ENCODE results near the gene EPHA3.

The EPHA3 gene

DNA sequence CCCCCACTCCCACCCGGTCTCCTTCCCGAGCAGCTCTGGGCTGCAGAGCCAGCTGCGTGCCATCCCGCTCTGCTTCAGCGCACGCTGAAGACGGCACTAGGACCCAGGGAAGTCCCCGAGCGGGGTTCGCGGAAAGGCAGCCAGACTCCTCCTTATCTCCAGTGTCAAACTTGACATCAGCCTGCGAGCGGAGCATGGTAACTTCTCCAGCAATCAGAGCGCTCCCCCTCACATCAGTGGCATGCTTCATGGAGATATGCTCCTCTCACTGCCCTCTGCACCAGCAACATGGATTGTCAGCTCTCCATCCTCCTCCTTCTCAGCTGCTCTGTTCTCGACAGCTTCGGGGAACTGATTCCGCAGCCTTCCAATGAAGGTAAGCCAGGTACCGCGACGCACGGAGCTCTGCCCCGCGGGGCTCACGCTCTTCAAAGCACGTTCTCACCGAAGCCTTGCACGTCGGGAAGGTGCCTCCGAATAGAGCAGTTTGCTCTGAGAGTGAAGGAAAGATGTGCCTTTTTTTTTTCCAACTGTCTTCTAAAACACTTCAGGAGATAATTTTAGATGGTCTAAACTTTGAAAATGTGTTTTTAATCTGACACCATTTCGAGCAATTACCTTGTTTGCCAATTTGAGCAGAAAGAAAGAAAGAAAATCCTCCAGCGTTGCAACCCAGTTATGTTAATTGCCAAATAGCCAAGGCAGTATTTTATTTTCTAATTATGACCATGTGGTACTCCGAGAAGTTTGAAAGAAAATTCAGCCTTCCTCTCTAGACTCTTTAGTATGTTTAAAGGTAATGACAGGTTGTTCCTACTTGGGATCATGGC, at the start of gene EPHA3:
Gene EPHA3, plus strand, starts transcription at position 161 of the 830 bp plus-strand sequence. Its CDS starts 128 bp downstream, at position 289.
- peak in 2 of 3 experiments; percentile 5 to 9 for DNase-seq (ENCODE audit: low read depth in 3 of 3)

DNA sequence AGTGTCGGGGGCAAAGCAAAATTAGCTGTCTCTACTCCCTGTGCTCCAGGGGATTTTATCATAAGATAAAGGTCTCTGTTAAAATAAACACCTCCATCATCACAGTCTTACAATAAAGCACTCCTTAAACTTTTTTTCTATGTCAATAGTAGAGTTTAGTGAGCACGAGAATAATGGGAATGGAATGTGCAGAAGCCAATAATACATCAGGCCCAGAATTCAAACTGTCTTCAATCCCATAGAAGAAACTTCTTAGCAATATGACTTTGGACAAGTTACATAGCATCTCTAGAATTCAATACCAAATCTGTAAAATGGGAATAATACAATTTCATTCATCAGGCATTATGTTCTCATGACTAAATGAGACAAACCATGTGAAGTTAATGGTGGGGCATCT, 49.0 kb upstream of the EPHA3 start:
- no peak for DNase-seq (ENCODE audit: low read depth in 3 of 3)

DNA sequence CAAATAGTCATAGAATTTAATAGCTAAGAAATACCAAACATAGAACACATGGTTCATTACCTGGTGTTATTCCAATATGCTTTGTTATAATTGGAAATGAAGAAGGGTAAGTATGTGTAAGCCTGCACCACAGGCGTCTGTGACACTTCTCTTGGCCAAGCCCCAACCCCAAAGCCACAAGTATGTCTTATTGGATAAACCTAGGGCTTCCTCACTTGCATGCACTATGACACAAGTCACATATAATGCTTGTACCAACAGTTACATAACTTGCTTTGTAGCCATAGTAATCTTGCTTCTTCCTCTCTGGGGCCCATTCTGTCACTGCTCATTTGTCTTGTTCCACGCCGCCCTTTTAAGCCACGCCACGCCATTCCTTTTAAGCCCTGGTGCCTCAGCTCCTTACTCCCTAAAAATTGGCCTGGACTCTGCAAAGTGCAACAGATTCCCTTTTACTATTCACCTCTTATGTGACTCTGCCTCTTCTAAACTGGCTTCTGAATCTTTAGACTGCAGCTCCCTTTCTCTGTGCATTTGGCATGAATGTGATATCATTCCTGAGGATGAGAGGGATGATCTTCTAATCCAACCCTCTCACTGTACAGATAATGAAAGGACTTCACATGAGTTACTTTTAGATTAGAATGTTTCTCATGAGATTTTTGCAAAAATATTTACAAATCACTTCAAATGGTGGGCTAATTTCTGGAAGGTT, 48.1 kb upstream of the EPHA3 start:
- DNase-seq (ENCODE audit: low read depth in 3 of 3) = no peak

DNA sequence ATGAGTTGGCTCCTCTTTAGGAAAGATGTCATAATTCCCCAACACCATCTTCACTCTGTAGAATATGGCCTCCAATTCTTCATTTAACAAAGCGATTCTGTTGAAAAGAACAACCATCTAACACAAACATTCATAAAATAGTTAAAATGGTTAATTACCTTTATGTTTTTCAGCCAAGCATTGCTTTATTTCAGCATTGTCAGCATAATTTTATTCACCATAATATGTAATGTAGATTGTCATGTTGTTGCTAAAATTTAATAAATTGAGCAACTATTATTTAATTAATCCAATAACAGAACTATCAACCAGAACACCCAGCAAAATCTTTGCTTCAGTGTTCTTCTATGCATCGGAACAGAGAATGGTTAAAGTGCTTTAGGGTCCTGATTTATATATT, 46.2 kb upstream of the EPHA3 start:
- no peak for DNase-seq (ENCODE audit: low read depth in 3 of 3)

DNA sequence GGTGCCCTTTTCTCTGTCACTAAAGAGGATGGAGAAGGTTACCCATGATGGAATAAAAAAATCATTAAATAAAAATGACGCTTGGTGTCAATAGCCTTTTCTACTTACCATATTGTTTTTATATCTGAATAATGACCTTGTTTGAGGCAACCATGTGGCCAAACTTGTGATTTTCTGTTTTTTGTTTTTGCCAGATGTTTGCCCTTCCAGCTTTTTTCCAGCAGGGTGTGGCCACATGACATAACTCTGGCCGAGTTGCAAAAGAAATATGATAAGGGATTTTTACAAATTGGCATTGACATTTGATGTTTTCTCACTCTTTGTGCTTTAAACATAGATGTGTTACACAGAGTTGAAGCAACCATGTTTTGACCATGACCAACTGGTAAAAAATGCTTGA, 39.7 kb upstream of the EPHA3 start:
- DNase-seq (ENCODE audit: low read depth in 3 of 3) = no peak

DNA sequence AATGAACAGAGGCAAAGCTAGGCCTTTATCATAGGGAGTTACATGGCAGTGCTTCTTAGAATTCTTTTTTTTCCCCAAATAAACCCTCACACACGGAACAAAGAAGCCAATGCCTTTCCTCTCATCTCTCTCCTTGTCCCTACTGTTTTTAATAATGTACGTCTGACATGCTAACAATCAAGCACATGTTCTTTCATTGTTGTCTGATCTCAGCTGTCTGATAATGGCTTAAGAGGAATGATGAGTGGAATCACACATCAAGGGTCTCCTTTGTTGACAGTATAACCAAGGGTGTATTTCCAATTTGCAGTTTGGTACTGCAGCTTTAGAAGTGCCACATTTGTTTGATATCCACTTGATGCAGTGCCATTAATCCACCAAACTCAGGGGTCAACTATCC, 34.8 kb upstream of the EPHA3 start:
- no peak for DNase-seq (ENCODE audit: low read depth in 3 of 3)

DNA sequence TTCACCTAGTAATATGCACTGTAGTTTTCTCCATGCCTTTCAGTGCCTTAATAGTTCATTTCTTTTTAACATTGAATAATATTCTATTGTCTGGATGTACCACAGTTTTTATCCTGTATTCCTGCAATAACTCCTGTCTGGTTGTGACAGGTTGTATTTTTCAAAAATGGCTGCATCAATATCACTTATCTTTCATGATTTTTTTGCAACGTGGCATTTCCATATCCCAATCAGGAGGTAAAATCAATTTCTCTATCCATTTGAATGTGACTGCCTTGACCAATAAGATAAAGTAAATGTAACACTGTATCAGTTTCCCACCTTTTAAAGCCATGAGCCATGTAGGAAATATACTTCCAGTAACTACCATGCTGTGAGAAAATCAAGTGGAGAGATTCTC, 27.5 kb upstream of the EPHA3 start:
- no peak for DNase-seq (ENCODE audit: low read depth in 3 of 3)

DNA sequence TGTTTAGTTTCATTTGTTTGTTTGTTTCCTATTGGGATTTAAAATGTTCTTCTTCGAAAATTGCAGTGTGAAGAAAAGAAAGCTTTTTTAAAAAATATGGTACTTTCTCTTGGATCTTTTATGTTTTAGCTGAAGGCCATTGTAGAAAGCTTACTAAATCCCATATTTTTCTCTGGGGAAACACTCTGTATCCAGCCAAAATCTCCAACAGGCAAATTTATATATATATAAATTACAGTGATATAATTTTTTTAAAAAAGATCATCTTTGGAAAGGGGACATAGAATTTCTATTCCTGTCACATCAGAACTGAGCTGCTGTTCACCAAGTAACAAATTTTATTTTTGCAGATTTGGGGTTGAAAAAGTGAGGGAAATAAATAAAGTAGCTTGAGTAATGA, 19.6 kb upstream of the EPHA3 start:
- DNase-seq (ENCODE audit: low read depth in 3 of 3) = no peak

DNA sequence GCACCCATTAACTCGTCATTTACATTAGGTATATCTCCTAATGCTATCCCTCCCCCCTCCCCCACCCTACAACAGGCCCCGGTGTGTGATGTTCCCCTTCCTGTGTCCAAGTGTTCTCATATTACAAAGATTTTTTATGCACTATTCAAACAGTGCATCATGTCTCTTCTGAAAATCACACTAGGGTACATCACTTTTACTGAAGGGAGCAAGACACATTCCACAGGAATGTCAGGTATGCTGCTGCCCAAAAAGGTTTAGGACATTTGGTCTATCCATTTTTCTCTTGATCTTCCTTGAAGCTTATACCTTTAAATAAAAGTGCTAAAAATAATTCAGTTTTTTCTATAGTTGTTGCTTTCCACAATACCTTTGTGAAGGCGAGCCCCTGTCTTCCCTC, 9.2 kb upstream of the EPHA3 start:
- no peak for DNase-seq (ENCODE audit: low read depth in 3 of 3)

DNA sequence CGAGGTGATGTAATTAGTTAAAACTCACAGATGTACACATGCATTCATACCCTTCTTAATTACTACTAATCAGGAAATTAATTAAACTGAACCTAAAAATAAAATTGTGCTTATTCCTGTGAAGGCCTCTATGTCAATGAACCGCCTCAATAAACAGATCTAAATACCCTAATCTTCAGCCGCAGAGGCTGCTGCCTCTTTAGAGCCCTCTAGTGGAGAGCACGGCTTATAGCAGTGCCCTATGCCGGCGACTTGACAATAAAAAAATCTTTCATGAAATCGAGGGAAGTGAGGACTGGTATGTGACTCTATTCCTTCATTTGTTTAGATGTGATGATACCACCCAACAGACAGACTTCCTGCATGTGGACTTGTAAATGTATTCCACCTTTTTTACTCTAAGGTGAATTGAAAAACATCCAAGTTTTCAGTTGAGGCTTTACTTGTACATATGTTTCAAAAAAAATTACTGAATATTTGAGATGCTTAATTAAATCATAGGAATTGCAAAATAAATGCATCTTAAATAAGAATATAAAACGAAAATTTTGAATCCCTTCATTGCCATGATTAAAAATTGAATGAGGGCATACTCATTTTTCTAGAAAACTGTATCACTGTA, 8.3 kb upstream of the EPHA3 start:
- DNase-seq (ENCODE audit: low read depth in 3 of 3) = no peak

DNA sequence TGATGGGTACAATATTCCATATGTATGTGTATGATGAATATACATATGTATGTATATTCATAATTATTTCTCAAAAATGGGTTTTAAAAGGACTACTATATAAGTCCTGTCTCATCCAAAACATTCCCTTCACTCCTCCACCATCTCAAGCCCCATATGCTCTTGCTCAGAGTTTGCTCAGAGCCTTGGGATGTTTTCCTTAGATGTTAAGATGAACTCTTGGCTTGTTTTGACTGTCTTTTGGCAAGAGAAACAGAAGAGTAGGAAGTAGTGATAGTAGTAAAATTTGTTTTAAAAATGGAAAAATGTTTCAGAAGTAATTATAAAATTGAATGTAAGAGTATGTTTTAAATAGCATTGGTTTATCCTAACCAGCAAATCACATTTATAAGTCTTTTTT, 6.2 kb upstream of the EPHA3 start:
- DNase-seq (ENCODE audit: low read depth in 3 of 3) = no peak

DNA sequence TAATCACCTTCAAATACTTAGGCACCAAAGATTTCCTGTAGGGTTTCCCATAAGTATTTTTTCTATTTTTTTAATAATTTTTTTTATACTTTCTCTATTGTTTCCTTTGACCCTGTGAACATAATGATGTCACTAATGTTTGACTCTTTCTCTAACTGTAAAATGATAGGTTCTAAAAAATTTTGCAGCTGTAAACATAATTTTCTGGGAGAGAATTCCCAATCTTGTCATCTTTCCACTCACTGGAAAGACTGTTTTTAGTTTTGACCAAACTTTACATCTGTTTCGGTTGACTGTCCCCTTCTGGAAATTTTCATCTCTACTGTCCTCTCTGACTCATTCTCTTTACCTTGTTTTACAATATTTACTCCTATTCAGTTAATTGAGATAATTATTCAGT, 5.5 kb upstream of the EPHA3 start:
- no peak for DNase-seq (ENCODE audit: low read depth in 3 of 3)

DNA sequence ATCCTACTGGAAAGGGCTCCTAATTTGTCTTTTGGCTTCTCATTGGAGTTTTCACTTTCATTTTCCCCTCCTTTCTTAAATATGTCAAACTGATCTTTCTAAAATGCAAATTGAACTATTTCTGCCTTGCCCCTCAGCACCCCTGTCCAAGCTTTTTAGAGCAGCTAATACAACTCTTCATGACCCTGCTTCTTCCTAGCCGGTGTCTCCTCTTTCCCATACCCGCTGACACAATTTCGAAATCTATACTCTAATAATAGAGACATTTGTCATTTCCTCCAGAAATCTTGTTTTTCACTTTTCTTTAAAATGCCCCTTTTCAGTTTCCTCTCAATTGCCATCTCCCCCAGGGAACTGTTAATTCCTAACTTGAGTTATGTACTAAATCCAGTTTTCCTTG, 2.9 kb upstream of the EPHA3 start:
- DNase-seq (ENCODE audit: low read depth in 3 of 3) = no peak

DNA sequence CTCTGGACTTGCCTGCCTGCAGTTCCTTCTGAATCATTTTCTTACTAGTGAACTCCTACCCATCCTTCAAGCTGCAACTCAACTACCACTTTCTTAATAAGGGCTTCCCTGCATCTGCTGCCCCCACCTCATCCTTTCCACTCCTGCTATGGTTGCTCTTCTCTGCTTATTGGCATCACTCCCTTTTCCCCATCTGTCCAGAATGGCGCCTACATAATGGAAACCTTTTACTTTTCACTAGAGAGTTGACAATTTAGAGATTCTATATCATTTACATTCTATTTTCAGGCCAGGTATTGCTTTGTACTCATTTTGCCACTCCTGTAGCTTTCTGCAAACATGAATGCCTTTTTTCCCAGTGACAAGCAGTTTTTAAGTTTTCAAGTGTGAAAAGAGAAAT, 1.9 kb upstream of the EPHA3 start:
- DNase-seq (ENCODE audit: low read depth in 3 of 3) = no peak

DNA sequence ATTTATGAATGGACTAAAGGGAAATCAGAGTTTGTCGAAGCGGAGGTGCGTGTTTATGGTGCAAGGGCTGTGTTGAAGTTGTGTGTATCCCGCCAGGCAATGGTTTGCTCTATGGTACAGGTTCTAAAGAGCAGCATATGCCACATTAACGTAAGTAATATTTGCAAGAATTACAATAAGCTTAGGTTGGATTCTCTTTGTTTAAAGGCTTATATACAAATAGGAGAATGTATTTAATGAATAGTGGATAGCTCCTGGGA, 800 bp downstream of the EPHA3 start:
- no peak for DNase-seq (ENCODE audit: low read depth in 3 of 3)

DNA sequence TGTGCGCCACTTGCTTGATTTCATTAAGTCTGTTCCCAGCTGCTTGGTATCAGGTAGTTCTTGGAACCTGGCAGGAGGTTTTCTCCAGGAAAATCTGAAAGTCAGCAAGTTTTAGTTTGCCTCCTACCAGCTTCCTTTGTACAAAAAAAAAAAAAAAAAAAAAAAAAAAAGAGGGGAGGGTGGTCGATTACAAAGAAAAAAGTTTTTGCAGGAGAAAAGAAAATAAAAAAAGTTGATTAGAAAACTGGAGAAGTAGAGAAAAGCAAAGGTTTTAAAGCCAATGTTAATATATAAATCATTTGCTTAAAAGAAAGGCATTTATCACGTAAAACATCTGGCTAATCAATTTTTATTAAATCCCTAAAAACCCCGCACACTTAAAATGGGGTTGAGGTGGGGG, 5.9 kb downstream of the EPHA3 start:
- no peak for DNase-seq (ENCODE audit: low read depth in 3 of 3)

DNA sequence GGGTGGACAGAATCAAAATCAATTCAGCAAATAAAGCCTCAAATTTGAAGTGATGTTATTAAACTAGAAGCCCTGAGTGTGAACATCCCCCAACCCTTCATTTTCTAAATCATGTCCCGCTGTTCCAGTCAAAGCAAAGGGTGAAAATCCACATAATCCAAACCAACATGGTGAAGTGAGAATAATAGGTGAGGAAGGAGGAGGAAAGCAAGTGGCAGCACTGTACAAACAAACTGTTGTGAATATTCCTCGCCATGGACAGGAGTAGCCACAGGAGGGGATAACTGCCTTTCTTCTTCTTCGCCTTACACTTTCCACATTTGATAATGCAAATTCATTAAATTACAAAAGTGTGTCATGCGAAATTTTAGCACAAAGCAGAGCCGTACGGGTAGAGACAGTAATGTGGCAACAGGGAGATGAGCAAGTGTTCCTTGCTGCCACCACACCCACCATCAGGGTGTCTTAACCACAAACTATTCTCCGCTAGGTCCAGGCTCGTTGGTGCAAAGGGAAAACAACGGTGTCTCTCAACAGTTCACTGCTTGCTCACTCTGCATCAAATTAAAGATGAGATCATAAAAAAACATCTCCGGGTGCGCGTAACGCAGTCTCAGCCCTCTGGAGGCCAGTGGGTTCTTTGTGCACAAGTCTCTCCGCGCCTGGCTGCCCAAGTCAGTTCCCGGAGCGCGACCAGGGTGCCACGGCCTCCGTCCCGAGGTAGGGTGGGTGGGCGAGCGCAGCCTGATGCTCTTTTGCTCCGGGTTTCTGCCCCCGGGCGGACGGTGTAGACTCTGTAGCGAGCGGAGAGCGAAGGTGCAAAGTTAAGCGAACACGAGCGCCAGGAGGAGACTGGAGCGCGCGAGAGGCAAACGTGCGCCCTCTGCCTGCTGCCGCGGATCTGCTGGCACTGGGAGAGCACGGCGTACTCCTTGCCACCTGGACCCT, 6.7 kb downstream of the EPHA3 start:
- DNase-seq (ENCODE audit: low read depth in 3 of 3) = no peak

DNA sequence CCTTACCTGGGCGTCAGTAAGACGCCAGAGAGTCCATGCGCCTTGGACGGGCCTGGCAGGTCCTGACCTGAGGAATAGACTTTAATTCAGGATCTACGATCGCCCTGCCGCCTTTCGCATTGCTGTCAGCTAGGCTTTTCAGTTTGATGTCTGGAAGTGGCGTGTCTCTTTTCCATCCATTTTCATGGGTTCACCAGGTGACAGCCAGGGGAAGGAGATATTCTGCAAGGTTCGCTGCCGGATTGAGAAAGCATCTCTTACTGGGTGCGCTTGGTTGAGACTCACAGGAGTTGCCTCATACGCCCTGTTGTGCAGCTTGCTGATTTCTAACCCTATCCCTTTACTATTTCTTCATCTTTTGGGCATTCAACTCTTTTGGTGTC, 7.4 kb downstream of the EPHA3 start:
- no peak for DNase-seq (ENCODE audit: low read depth in 3 of 3)

DNA sequence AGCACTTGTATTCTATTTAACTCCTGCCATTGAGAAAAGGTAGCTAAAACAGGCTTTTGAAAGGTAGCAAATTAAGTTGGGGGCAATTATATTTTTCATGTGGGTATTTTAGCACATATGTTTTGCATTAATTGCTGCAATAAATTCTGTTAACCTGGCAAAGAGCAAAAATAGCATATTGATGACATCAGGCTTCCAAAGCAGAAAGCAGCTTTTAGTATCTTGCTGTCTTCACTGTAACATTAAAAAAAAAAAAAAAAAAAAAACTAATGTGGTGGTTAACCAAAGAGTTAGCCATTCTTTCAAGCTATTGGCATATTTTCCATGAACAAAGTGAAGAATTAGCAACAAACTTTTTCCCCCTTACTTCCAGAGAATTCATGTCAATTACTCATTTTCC, 9.1 kb downstream of the EPHA3 start:
- no peak for DNase-seq (ENCODE audit: low read depth in 3 of 3)

DNA sequence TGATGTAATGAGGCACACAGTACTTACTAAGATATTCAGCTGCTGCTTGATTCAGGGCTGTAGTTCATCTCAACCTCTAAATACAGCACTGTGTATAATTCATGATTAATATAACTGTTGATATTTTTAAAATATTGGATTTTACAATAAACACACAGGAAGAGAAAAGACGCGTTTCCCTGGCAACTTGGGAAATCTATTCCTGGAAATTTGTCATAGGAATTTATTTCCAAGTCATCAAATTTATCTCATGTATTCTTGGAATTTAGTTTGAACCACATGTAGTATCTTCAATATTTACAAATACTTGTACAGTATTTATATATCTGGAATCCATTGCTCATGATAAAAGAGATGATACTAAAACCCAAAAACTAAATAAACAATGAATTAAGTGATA, 30.6 kb downstream of the EPHA3 start:
- no peak for DNase-seq (ENCODE audit: low read depth in 3 of 3)

DNA sequence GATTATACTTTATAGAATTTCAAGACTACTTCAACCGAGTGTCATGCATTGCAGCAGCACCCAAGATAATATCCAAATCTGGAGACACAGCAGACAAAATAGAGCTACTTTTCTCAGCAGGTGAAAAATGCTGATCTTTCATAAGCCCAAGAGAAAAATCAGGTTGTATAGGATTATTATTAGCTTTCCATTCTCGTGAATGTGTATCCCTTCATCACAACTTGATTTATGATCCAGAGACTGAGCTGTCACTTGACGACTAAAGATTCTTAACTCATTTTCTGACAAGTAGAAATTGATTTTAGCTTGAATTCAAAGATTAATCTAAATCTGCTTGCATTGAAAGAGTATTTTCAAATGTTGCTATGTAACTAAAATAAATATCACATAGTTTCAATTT, 32.4 kb downstream of the EPHA3 start:
- no peak for DNase-seq (ENCODE audit: low read depth in 3 of 3)

DNA sequence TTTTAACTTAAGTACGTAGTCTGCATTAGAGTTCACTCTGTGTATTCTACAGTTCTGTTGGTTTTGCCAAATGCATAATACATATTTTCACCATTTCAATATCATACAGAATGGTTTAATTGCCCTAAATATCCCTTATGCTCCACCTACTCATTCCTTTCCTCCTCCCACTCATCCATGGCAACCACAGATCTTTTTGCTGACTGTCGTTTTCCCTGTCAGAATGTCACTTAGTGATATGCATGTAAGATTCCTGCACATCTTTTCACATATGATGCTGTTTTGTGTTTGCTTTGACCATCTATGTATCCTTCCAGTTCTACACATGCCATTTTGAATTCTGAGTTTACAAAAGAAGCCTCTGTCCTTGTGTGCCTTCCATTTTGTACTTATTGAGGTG, 36.7 kb downstream of the EPHA3 start:
- no peak for DNase-seq (ENCODE audit: low read depth in 3 of 3)

All from stimulated activated CD4-positive, alpha-beta T cell treated with anti-CD3 and anti-CD28 coated beads, TNF-alpha, amount 100 ng/mL, for 4 hours (primary cell).